Measurements from ENCODE around the gene NFATC3. TPM values are rescaled to one million over a fixed set of nuclear protein-coding genes. Genes with fewer than 3 reads are reported as not detected.

The NFATC3 gene
- total RNA-seq, 4 donors from 2014 or later = 28.2 to 49.2 (median 31.9) TPM

DNA sequence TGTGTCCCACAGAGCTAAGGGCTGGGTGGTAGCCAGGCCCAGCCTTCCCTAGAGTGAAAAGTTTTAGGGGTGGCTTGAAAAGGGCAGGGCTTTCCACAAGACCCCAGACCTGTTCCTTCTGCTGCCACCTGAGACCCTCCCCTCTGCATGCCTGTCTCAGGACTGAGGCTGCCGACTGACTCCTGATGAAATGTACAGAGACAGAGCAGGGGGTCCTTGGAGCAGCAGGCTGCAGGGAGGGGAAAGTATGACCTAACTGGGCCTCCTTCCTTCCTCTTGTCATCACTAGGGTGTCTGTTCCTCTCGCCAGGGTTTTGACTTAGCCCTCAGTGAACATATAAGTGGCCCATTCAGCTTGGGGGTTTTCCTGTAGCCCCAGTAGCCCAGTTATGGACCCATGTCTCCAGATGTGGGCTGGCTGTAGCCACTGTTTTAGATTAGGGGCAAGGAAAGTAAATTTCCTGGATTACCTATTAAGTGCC is 14.9 kb upstream of the NFATC3 start:
- intact Hi-C loops (cut with DNase I; ENCODE audit: low total_unique reads) = no loop called here
- 78 to 89% methylated on average over 2 of the region's 2 CpGs for WGBS, 2 donors
- DNase-seq (ENCODE audit: low spot score in 2 of 2) = peak in 1 of 2 donors; percentile 78
- TF ChIP-seq POLR2A (IDR thresholded peaks at IDR 0.05) = no peak
- TF ChIP-seq, protein P1, sequence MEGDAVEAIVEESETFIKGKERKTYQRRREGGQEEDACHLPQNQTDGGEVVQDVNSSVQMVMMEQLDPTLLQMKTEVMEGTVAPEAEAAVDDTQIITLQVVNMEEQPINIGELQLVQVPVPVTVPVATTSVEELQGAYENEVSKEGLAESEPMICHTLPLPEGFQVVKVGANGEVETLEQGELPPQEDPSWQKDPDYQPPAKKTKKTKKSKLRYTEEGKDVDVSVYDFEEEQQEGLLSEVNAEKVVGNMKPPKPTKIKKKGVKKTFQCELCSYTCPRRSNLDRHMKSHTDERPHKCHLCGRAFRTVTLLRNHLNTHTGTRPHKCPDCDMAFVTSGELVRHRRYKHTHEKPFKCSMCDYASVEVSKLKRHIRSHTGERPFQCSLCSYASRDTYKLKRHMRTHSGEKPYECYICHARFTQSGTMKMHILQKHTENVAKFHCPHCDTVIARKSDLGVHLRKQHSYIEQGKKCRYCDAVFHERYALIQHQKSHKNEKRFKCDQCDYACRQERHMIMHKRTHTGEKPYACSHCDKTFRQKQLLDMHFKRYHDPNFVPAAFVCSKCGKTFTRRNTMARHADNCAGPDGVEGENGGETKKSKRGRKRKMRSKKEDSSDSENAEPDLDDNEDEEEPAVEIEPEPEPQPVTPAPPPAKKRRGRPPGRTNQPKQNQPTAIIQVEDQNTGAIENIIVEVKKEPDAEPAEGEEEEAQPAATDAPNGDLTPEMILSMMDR (IDR thresholded peaks at IDR 0.05) = no peak
- H3K4me3 ChIP-seq (ENCODE audit: low read depth, poor library complexity, severe bottlenecking) = no peak overlapping the region

DNA sequence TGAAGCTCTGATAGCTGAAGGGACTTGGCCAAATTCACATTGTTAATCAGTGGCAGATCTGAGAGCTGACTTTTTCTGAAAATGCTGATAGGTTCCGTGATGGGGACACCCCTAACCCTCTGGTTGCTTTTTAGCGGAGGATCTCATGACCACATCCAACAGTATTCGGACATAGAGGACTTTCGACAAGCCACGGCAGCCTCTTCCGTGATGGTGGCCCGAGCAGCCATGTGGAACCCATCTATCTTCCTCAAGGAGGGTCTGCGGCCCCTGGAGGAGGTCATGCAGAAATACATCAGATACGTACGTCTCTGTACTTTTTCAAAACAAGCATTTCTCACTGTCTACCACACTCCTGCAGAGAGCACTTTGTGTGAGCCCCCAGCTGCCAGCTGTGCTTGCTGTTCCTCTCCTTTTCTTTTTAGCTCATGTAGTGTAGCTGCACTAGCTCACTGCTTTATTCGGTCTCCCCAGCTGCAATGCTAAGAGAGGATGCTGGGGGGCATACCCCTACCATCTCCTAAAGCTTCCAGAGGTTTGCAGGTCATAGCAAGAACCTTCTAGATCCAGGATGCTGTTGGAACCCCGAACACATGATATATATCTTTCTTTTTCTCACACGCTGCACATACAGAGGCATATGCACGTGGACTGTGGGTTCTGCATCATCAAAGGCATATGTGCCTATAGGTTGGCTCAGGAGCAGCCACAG is 14.2 kb upstream of the NFATC3 start:
- H3K4me3 ChIP-seq (ENCODE audit: low read depth, poor library complexity, severe bottlenecking) = no peak overlapping the region
- WGBS, 2 donors = 91 to 93% methylated on average over 14 of the region's 14 CpGs
- TF ChIP-seq, protein P1 (IDR thresholded peaks at IDR 0.05) = no peak
- no peak for TF ChIP-seq POLR2A (IDR thresholded peaks at IDR 0.05)
- peak in 1 of 2 donors; percentile 67 for DNase-seq (ENCODE audit: low spot score in 2 of 2)
- intact Hi-C loops (cut with DNase I; ENCODE audit: low total_unique reads) = no loop called here

DNA sequence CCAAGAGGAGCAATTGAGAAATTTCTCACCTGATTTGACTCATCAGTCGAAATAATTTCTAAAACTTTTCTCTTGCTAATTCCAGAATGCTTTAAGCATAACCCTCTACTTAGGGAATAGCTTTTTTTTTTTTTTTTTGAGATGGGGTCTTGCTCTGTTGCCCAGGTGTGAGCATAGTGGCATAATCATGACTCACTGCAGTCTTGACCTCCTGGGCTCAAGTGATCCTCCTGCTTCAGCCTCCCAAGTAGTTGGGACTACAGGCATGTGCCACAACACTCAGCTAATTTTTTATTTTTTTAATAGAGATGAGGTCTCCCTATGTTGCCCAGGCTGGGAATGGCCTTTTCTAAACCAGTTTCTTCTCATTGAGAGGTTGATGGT is 13.7 kb upstream of the NFATC3 start:
- intact Hi-C loops (cut with DNase I; ENCODE audit: low total_unique reads) = no loop called here
- 68 to 78% methylated on average over 1 of the region's 1 CpG for WGBS, 2 donors
- no peak for DNase-seq (ENCODE audit: low spot score in 2 of 2)
- TF ChIP-seq POLR2A (IDR thresholded peaks at IDR 0.05) = no peak
- TF ChIP-seq, protein P1 (IDR thresholded peaks at IDR 0.05) = no peak
- H3K4me3 ChIP-seq (ENCODE audit: low read depth, poor library complexity, severe bottlenecking) = no peak overlapping the region

DNA sequence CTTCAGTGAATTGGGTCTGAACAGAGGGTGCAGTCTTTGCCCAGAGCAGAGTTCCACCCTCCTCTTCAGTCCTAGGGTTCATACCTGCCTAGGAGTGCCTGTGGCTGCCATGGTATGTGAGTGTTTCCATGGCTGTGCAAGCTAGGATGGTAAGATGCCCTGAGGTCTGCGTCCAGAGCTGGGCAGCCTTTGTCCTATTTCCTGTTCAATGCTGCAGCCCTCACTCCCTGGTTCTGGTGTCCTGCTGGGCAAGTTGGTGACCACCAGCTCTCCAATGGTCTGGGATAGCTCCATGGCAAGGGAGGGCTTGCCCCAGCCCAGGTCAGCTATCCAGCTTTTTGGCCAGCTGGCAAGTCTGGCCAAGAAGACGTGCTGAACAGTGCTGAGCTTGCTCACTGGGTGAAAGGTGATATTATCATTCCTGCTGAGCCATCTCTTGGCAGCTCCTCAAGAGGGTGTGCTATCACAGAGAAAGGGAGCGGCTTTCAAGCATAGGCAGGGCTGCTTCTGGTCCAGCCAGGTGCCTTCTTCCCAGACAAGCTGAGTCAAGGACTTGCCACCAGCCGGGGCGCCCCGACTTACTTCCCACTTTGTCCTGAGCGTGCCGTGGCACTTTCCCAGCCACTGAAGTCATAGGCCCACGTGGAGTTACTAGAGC is 13.0 kb upstream of the NFATC3 start:
- DNase-seq (ENCODE audit: low spot score in 2 of 2) = peak; percentile 71 to 91
- TF ChIP-seq, protein P1 (IDR thresholded peaks at IDR 0.05) = no peak
- no peak for TF ChIP-seq POLR2A (IDR thresholded peaks at IDR 0.05)
- intact Hi-C loops (cut with DNase I; ENCODE audit: low total_unique reads) = no loop called here
- H3K4me3 ChIP-seq (ENCODE audit: low read depth, poor library complexity, severe bottlenecking) = no peak overlapping the region
- WGBS, 2 donors = 38 to 45% methylated on average over 7 to 9 of the region's 9 CpGs

DNA sequence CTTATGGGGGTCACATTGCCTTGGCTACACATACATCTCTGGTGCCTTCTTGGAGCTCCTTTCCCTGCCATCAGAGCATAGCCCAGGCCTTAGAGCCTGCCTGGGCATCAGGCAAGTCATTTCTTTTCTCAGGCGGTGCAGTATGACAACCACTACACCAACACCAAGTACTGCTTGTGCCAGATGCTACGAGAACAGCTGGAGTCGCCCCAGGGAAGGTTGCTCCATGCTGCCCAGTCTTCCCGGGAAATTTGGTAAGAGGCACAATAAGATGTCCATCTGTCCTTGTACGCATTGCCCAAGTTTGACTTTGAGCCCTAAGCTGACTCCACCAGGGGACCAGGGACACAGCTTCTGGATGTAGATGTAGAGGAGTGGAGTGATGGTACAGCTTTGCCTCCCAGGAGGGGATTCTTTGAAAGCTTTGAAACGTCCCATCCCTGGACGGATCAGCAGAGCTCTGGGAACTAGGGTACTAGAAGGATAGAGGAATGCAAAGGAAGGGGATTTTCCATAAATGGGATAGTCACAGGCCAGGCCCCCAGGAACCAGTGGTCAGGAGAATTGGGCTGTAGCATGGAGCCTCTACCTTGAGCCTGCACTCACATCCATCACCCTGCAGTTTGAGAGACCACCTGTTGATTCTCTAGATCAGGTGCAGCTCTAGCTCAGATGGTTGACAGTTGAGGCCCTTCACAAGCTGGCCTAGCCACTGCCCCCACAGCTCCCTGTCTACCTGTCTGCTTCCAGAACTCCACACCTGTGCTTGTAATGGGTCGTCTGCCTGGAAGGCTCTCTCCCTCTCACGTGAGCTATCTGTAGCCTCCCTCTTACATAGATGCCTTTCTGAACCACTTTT is 11.0 kb upstream of the NFATC3 start:
- WGBS, 2 donors = 91 to 92% methylated on average over 9 of the region's 9 CpGs
- DNase-seq (ENCODE audit: low spot score in 2 of 2) = peak in 1 of 2 donors; percentile 45
- intact Hi-C loops (cut with DNase I; ENCODE audit: low total_unique reads) = no loop called here
- TF ChIP-seq, protein P1 (IDR thresholded peaks at IDR 0.05) = no peak
- no peak for TF ChIP-seq POLR2A (IDR thresholded peaks at IDR 0.05)
- no peak overlapping the region for H3K4me3 ChIP-seq (ENCODE audit: low read depth, poor library complexity, severe bottlenecking)
